HG02571 (cell line): ENCODE results near the gene USP32.
"Not testable (repeated sequence)": the region's sequence is repeated elsewhere in the genome, so short reads cannot be mapped to it uniquely, and the experiment has no call there.

Source experiments
- ATAC-seq: cut with Tn5 transposase; IDR thresholded peaks from one replicate; pipeline ENCODE4 v1.9.1; 2021; ENCODE audit warnings: mild to moderate bottlenecking, moderate library complexity; ENCODE audit not compliant: unreplicated experiment

USP32 gene

GRCh38 chr17:60379461-60379860 lies 12.5 kb downstream of the USP32 start:
- not testable (repeated sequence) for ATAC-seq

- not testable (repeated sequence) for ATAC-seq
Measured at GRCh38 chr17:60378187-60378586, 13.7 kb downstream of the USP32 start.

GRCh38 chr17:60372790-60373483 lies 19.0 kb downstream of the USP32 start:
- no peak for ATAC-seq

GRCh38 chr17:60371818-60372510 lies 20.0 kb downstream of the USP32 start:
- no peak for ATAC-seq

GRCh38 chr17:60371416-60371815 lies 20.5 kb downstream of the USP32 start:
- ATAC-seq = no peak

- no peak for ATAC-seq
Measured at GRCh38 chr17:60369727-60370126, 22.2 kb downstream of the USP32 start.

- ATAC-seq = no peak
Measured at GRCh38 chr17:60363700-60364405, 28.1 kb downstream of the USP32 start.

GRCh38 chr17:60362329-60362728 lies 29.6 kb downstream of the USP32 start:
- no peak for ATAC-seq

GRCh38 chr17:60361889-60362288 lies 30.0 kb downstream of the USP32 start:
- ATAC-seq = no peak

GRCh38 chr17:60359415-60359814 lies 32.5 kb downstream of the USP32 start:
- no peak for ATAC-seq

GRCh38 chr17:60358606-60359225 lies 33.2 kb downstream of the USP32 start:
- no peak for ATAC-seq

GRCh38 chr17:60356940-60357339 lies 35.0 kb downstream of the USP32 start:
- ATAC-seq = no peak

GRCh38 chr17:60355663-60356594 lies 36.0 kb downstream of the USP32 start:
- ATAC-seq = no peak

GRCh38 chr17:60354223-60354622 lies 37.7 kb downstream of the USP32 start:
- no peak for ATAC-seq

GRCh38 chr17:60353773-60354172 lies 38.2 kb downstream of the USP32 start:
- no peak for ATAC-seq

GRCh38 chr17:60352569-60352968 lies 39.4 kb downstream of the USP32 start:
- no peak for ATAC-seq

GRCh38 chr17:60352071-60352470 lies 39.9 kb downstream of the USP32 start:
- ATAC-seq = no peak

GRCh38 chr17:60351012-60351695 lies 40.8 kb downstream of the USP32 start:
- ATAC-seq = no peak

- no peak for ATAC-seq
Measured at GRCh38 chr17:60348616-60349015, 43.3 kb downstream of the USP32 start.

GRCh38 chr17:60345233-60345632 lies 46.7 kb downstream of the USP32 start:
- ATAC-seq = no peak
